Endothelial cell of umbilical vein (primary cell): ENCODE data around the gene DEFB123.

Experiments
- CTCF ChIP-seq, 2 donors: IDR thresholded peaks; 1 replicate in 1 of 2; 2 replicates in 1 of 2; pipeline ENCODE4 v1.5.1; 2011; ENCODE audit warnings: low read length in 2 of 2, mild to moderate bottlenecking in 2 of 2, moderate library complexity in 2 of 2, control low read depth in 1 of 2, inconsistent platforms in 1 of 2, low read depth in 1 of 2; ENCODE audit not compliant: insufficient read depth in 1 of 2; ENCODE audit errors: extremely low read depth in 1 of 2
- EZH2 ChIP-seq: IDR thresholded peaks from 2 replicates; pipeline ENCODE4 v1.6.1; 2012; ENCODE audit warnings: borderline replicate concordance, low read depth, mild to moderate bottlenecking, moderate library complexity, low read length, inconsistent platforms; ENCODE audit not compliant: severe bottlenecking
- MYC ChIP-seq: IDR thresholded peaks from one replicate; pipeline ENCODE4 v1.6.1; 2011; ENCODE audit warnings: mild to moderate bottlenecking, low read depth, low read length
- POLR2A ChIP-seq: IDR thresholded peaks from 2 replicates; pipeline ENCODE4 v1.6.1; 2012; ENCODE audit warnings: low read depth, mild to moderate bottlenecking, control low read depth, low read length
- POLR2AphosphoS5 ChIP-seq: IDR thresholded peaks from 2 replicates; pipeline ENCODE4 v1.6.1; 2012; ENCODE audit warnings: low read depth, mild to moderate bottlenecking, control low read depth, low read length, moderate library complexity; ENCODE audit not compliant: insufficient read depth

GRCh38 chr20:31415653-31416052, 24.8 kb upstream of the DEFB123 start:
- TF ChIP-seq POLR2AphosphoS5 (no peak), CTCF (IDR thresholded peaks at IDR 0.05; ENCODE audit: extremely low read depth in 1 of 2, insufficient read depth in 1 of 2, low read depth in 1 of 2, low read length in 2 of 2) (no peak), POLR2A (no peak), MYC (no peak), EZH2 (no peak)
